Suppressor macrophage (primary cell): ENCODE data around the gene B3GNT7.
"Not testable (repeated sequence)": the region's sequence is repeated elsewhere in the genome, so short reads cannot be mapped to it uniquely, and the experiment has no call there.

Source experiments
- DNase-seq, 4 experiments: peaks; one replicate each; pipeline ENCODE4 v3.0.0-alpha.2; 2020 to 2022

Gene B3GNT7

DNA sequence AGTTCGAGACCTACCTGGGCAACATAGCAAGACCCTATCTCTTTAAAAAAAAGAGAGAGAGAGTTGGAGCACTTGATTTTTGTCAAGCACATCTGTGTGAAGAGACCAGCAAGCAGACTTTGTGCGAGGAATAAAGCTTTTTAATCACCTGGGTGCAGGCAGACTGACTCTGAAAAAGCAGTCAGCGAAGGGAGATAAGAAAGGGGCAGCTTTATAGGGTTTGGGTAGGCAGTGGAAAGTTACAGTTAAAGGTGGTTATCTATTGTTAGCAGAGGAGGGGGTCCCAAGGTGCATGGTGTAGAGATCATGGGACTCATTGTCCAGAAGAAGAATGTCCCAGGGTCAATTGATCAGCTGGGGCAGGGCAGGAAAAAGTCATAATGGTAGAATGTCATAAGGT lies 34.4 kb downstream of the B3GNT7 start:
- DNase-seq: no peak

- DNase-seq: not testable (repeated sequence)
Observed at GRCh38 chr2:231430437-231430836, 34.9 kb downstream of the B3GNT7 start.

- no peak for DNase-seq
Observed at GRCh38 chr2:231431606-231432005, 36.1 kb downstream of the B3GNT7 start.

DNA sequence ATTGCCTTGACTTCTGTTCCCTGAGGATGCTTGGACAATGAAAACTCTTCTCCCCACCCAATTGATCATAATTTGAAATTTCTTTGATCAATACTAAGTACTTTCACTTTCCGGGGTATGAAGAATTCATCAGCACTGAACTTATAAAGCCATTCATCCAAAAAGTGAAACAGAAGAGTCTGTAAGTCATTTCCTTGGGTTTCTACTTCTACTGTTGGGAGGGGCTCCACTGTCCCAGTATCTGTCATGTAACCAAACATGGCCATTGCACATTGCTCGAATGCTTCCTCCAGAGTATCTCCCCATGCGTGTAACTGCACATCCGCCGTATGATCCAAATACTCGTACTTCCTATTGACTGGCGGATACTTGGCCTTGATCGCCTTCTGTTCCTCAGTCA lies 38.5 kb downstream of the B3GNT7 start:
- no peak for DNase-seq

- DNase-seq: no peak
Observed at GRCh38 chr2:231436957-231437356, 41.4 kb downstream of the B3GNT7 start.

DNA sequence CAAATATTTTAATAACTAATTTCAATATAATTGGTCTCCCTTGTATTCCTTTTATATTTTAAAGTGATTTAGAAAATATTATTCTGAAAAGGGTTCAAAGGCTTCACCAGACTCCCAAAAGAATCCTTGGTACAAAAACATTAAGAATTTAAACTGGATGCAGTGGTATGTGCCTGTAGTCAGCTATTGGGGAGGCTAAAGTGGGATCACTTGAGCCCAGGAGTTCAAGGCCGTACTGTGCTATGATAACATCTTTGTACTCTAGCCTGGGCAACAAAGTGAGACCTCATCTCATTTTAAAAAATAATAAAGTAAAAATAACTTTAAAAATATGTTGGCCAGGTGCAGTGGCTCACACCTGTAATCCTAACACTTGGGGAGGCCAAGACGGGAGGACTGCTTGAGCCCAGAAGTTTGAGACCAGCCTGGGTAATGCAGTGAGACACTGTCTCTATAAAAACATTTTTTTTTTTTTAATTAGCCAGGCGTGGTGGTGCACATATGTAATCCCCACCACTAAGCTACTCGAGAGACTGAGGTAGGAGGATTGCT lies 54.1 kb downstream of the B3GNT7 start:
- DNase-seq: no peak

GRCh38 chr2:231450548-231450989 lies 55.1 kb downstream of the B3GNT7 start:
- DNase-seq: peak in 2 of 4 experiments; percentile 14 to 17
